ENCODE data around the gene GET4. TPM values are rescaled to one million over a fixed set of nuclear protein-coding genes. Genes with fewer than 3 reads are reported as not detected.
A peak's percentile ranks its signal among the peaks of the same experiment; 100 is the strongest.

The GET4 gene, protein sequence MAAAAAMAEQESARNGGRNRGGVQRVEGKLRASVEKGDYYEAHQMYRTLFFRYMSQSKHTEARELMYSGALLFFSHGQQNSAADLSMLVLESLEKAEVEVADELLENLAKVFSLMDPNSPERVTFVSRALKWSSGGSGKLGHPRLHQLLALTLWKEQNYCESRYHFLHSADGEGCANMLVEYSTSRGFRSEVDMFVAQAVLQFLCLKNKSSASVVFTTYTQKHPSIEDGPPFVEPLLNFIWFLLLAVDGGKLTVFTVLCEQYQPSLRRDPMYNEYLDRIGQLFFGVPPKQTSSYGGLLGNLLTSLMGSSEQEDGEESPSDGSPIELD
- total RNA-seq (2014; rRNA removed; shearing (Covaris generic)), result 35.4 and 36.1 TPM in 2 replicates

DNA sequence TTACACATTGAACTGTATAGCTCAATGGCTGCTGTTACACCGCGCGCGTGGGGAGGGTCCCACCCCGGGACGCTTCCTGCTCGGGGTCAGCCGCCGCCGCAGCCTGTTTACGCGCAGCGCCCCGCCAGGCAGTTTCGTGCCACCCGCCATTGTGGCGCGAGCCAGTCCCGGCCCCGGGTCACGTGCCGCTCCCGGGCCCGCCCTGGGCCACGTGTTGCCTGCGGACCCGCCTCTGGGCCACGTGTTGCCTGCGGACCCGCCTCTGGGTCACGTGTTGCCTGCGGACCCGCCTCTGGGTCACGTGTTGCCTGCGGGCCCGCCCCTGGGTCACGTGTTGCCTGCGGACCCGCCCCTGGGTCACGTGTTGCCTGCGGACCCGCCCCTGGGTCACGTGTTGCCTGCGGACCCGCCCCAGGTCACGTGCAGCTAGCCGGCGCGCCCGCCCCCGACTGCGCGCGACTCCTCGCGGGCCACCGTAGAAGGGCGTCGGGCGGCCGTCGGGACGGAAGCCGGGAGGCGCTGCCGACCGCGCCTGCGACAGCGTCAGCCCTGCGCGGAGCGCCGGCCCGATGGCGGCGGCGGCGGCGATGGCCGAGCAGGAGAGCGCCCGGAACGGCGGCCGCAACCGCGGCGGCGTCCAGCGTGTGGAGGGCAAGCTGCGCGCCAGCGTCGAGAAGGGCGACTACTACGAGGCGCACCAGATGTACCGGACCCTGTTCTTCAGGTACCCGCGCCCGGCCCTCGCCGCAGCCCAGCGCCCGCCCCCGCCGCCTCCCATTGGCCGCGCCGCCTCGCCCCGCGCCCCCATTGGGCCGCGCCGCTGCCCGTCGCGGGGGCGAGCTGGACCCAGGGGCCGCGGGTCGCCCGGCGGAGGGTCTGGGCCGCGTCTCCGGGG is at the start of gene GET4:
GET4 (plus strand) TSS at position 478 of the 895 bp plus-strand sequence; CDS start at position 570, 92 bp downstream.
- peak; percentile 94 to 96 for DNase-seq (ENCODE audit: low read depth in 1 of 2, low spot score in 2 of 2)
- Histone ChIP-seq H3K4me1 (replicated peaks) (peaks cover 11% of the 10 kb centered on the region), H3K9me3 (replicated peaks) (peaks cover 6% of the 10 kb centered on the region), H3K36me3 (peaks cover 64% of the 10 kb centered on the region), H3K4me3 (peak within 1 kb of the TSS; percentile 100), H3K27me3 (replicated peaks) (no peaks in the 10 kb centered on the region), H3K27ac (peak within 1 kb of the TSS; percentile 83)

DNA sequence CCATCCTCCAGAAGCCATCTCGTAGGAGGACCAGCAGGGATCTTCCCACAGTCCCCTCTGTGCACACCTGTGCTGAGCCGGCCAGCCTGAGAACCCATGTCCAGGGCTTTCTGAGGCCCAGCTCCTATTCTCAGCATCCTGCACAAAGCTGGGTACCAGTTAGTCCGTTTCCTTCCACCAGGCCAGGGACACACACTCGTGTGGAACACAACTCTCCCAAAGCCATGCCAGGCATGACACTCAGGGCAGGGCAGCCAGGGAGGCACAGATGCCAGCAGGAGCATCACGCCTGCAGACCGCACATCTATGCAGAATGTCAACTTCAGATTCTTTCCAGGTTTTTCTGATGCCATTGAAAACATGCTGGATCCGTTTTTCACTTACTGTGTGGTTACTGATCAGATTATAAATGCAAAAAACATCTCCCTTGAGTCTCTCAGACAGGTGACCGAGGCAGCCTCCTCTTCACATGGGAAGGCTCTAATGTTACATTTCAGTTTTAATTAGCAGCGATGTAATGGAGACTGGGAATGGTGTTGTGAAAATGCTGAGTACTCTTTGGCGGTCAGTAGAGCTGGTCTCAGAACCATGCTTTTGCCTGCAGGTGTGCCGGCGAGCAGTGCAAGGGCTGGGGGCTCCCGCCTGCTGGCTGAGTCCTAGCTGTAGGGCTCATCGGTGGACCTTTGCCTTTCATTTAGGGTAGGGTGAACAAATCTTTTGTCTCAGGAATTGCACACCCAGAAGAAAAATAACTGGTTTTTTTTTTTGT is 47.4 kb upstream of the GET4 start:
- no peak for DNase-seq (ENCODE audit: low read depth in 1 of 2, low spot score in 2 of 2)
- Histone ChIP-seq H3K27ac (no peak overlapping the region), H3K4me3 (no peak overlapping the region), H3K9me3 (replicated peaks) (no peaks in the 10 kb centered on the region), H3K27me3 (replicated peaks) (no peaks in the 10 kb centered on the region), H3K36me3 (peaks cover 14% of the 10 kb centered on the region), H3K4me1 (replicated peaks) (peaks cover 49% of the 10 kb centered on the region)

DNA sequence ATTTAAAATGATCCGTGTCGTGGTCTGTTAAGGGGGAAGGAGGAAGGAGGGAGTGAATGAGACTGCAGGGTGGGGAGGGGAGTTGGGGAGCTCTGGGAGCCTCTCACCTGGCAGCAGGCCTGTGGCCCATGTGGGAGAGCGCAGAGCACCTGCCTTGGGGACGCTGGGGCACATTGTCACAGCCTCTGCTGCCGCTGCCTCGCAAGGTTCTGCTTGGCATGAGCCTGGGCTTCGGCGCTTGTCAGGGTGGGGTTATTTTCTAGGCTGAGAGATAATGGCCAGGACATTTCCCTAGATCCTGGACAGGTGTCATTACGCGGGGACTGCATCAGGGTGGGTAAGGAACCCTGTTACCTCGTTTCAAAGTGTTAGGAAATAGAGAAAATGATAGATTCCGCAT is 46.3 kb upstream of the GET4 start:
- H3K4me3 ChIP-seq, result no peak overlapping the region
- no peak overlapping the region; the same call in 1 of the 2 replicates for H3K27ac ChIP-seq
- peaks cover 10% of the 10 kb centered on the region; the same call in 1 of the 2 replicates for H3K36me3 ChIP-seq
- DNase-seq (ENCODE audit: low read depth in 1 of 2, low spot score in 2 of 2), result no peak
- no peaks in the 10 kb centered on the region for H3K27me3 ChIP-seq (replicated peaks)
- no peaks in the 10 kb centered on the region for H3K9me3 ChIP-seq (replicated peaks)
- peaks cover 38% of the 10 kb centered on the region for H3K4me1 ChIP-seq (replicated peaks)

DNA sequence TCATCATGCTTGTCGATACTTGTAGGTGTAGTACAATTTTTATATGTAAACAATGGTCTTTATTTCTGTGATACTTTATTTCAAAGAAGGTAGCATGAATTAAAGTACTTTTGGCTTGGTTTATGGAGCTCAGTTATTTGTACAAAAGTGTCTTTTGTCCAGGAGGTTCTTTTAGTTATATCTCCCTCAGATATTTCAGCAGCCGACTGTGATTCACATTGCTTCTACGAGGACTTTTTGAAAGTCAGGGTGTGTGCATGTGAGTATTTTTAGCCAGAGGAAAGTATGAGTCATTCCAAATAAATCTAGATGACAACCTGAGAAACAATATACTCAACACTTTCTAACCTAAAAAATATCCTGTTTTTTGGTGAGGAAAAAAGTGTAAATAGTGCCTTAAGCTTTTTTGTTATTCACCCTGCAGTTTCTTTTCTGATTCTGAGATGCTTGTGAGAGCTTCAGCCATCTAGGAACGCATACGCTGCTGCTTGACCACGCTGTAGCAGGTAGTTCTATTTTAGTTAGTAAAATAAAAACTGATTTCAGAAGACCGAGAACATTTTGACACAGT is 44.7 kb upstream of the GET4 start:
- H3K27ac ChIP-seq, result peak overlapping the region; percentile 99
- H3K9me3 ChIP-seq (replicated peaks), result no peaks in the 10 kb centered on the region
- peaks cover 16% of the 10 kb centered on the region for H3K36me3 ChIP-seq
- peaks cover 33% of the 10 kb centered on the region for H3K4me1 ChIP-seq (replicated peaks)
- peak; percentile 66 to 87 for DNase-seq (ENCODE audit: low read depth in 1 of 2, low spot score in 2 of 2)
- peak overlapping the region; percentile 22 for H3K4me3 ChIP-seq
- no peaks in the 10 kb centered on the region for H3K27me3 ChIP-seq (replicated peaks)

DNA sequence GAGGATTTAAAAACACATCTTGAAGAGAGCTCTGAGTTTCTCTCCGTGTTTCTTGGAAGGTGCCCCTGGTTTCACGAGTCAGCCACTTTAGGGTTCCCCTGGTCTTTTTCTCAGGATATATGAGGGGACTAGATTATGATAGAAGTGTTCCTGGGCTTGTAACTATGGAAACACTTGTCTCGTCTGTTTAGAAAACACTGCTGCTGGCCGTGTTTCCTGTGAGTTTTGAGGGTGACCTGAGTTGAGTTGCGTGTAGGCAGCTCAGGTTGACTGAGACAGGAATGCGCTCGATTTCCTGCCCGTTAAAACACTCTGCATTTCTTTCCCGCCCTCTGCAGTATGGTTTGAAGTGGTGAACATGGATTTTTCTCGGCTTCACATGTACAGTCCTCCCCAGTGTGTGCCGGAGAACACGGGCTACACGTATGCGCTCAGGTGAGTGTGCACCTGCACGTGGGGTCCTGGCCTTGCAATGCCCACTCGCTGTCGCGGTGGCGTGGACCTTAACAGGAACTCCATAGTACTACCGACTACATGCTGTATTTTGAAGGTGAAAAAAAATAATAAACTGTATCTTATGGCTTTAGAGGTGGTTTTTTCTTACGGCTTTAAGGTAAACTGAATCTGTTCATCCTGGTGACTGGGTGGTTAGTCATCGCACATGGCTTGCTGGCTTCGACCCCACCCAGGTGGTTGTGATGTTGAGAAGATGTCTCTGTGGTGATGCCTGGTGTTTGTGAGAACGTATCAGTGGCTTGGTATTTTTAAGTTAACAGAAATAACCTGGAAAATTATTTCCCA is 44.0 kb upstream of the GET4 start, which contains the start of gene SUN1:
SUN1 (plus strand) TSS at position 310 of the 801 bp plus-strand sequence; CDS start at position 359, 49 bp downstream.
- peak; percentile 55 to 71 for DNase-seq (ENCODE audit: low read depth in 1 of 2, low spot score in 2 of 2)
- H3K27me3 ChIP-seq (replicated peaks), result no peaks in the 10 kb centered on the region
- H3K27ac ChIP-seq, result peak within 1 kb of the TSS; percentile 99
- peaks cover 16% of the 10 kb centered on the region for H3K36me3 ChIP-seq
- no peaks in the 10 kb centered on the region for H3K9me3 ChIP-seq (replicated peaks)
- H3K4me3 ChIP-seq, result peak within 1 kb of the TSS; percentile 22
- peaks cover 33% of the 10 kb centered on the region for H3K4me1 ChIP-seq (replicated peaks)

DNA sequence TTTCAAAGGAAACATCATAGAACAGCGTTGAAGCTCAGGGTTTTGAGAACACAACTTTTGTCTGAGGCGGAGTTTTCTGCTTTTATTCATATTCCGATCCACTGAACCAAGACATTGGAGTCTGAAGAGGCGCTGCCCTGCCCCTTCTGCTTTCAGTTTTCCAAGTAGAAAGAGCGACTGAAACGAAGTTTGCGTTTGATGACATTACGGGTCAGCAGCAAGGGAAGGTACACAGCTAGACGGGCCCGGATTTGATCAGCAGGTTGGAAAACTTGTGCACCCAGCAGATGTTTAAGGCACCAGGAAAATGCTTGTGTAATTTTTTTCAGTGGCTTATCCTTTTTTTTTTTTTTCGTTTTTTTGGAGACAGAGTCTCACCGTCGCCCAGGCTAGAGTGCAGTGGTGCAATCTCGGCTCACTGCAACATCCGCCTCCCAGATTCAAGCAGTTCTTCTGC is 43.4 kb upstream of the GET4 start:
- DNase-seq (ENCODE audit: low read depth in 1 of 2, low spot score in 2 of 2), result no peak
- H3K27ac ChIP-seq, result peak overlapping the region; percentile 99
- peaks cover 22% of the 10 kb centered on the region for H3K36me3 ChIP-seq
- no peaks in the 10 kb centered on the region for H3K27me3 ChIP-seq (replicated peaks)
- H3K4me1 ChIP-seq (replicated peaks), result peaks cover 33% of the 10 kb centered on the region
- no peaks in the 10 kb centered on the region for H3K9me3 ChIP-seq (replicated peaks)
- no peak overlapping the region for H3K4me3 ChIP-seq

DNA sequence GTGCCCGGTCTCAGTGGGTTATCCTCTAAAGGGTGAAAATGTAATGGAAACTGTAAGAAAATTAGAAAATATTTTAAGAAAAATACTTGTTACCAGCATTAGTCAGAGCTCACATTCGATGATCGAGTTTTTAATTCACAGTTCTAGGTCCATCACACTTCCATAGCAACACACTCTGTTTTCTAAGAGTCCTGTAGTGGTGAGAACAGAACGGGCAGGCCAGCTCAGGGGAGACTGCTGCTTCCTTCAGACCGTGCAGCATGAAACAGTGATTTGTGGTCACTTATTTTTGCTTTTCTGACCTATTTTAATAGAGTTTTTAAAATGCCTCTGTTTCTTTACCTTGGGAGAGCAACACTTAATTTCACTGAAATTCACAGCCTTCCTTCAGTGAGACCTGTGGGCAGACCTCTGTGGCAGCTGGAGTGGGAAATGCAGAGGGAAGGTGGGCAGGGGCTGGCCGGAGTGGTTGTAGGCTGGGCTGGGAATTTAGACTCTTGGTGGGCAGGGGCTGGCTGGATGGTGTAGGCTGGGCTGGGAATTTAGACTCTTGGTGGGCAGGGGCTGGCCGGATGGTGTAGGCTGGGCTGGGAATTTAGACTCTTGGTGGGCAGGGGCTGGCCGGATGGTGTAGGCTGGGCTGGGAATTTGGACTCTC is 42.6 kb upstream of the GET4 start:
- Histone ChIP-seq H3K36me3 (peaks cover 24% of the 10 kb centered on the region), H3K4me3 (no peak overlapping the region), H3K27me3 (replicated peaks) (no peaks in the 10 kb centered on the region), H3K9me3 (replicated peaks) (no peaks in the 10 kb centered on the region), H3K4me1 (replicated peaks) (peaks cover 33% of the 10 kb centered on the region), H3K27ac (peak overlapping the region; percentile 99; the same call in 1 of the 2 replicates)
- DNase-seq (ENCODE audit: low read depth in 1 of 2, low spot score in 2 of 2), result no peak

DNA sequence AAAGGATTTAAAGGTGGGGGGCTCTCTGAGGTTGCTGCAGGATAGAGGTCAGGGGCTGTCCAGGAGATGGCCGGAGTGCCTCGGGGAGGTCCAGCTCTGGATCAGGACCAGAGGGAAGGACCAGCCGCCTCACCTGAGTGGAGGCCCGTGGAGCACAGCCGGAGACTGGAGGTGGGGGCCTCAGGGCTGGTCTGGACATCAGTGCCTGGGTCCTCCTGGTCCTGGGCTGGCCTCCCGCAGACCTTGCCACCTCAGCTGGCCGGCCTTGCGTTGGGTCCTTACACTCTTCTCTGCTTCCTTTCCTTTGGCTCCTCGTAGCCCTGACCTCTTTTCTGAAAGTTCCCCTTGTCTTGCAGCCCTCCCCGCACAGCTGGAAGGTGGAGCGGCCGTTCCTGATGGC is 42.1 kb upstream of the GET4 start:
- no peak overlapping the region for H3K27ac ChIP-seq
- no peak for DNase-seq (ENCODE audit: low read depth in 1 of 2, low spot score in 2 of 2)
- no peak overlapping the region for H3K4me3 ChIP-seq
- no peaks in the 10 kb centered on the region for H3K9me3 ChIP-seq (replicated peaks)
- H3K27me3 ChIP-seq (replicated peaks), result no peaks in the 10 kb centered on the region
- peaks cover 33% of the 10 kb centered on the region for H3K4me1 ChIP-seq (replicated peaks)
- peaks cover 28% of the 10 kb centered on the region for H3K36me3 ChIP-seq

DNA sequence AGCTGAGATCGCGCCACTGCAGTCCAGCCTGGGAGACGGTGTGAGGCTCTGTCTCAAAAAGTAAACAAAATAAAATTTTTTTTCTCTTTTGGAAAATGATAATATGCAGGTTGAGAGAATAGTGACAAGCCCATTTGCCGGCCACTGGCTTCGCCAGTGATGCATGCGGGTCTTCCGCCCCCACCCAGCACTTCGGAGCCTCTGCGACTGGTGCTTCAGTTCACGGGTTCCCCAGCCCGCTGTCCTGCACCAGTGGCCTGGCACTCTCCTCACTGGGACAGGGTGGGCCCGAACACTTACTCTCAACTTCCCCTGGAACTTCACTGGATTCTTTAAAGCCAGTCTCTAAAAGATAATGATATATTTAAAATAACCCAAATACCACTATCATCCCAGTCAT is 41.3 kb upstream of the GET4 start:
- Histone ChIP-seq H3K36me3 (peaks cover 31% of the 10 kb centered on the region), H3K9me3 (replicated peaks) (no peaks in the 10 kb centered on the region), H3K4me1 (replicated peaks) (peaks cover 33% of the 10 kb centered on the region), H3K27ac (no peak overlapping the region), H3K4me3 (no peak overlapping the region), H3K27me3 (replicated peaks) (no peaks in the 10 kb centered on the region)
- DNase-seq (ENCODE audit: low read depth in 1 of 2, low spot score in 2 of 2), result no peak

DNA sequence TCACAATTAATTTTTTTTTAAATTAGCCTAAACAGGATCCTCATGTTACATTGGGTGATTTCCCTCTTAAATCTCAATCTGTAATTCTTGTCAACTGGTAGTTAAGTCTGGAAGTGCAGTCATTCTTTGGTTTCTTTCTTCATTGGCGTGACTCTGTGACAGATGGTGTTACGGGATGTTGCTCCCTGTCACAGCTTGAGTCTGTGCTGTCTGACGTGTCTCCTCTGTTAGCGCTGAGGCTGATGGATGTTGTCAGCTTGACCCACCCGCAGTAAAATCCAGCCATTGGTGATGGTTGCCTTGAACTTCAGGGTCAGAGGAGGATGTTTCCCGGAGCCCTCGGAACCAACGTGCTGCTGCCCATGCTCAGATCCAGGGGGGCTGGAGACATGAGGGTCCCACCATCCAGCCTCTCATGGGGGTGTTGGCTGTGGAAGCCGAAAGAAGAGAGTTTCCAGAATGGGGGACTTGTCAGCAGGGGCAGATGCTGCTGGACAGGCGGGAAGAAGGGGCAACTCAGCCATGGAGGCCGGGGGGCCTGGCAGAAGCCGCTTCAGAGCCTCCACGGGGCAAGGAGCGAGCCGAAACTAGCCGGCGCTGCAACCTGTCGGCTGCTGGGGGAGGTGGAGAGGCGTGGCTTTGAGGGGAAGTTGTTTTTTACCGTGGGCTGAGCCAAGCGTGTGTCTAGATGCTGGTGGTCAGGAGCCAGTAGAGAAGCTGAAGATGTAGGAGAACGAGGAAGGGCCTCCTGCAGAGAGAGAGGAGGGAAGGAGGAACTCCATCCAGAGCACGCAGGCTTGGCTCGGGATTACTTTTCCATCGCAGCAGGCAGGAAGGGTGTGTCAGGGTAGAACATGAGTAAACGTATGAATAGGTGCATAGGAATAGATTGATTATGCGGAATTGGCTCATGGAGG is 40.6 kb upstream of the GET4 start:
- no peaks in the 10 kb centered on the region for H3K9me3 ChIP-seq (replicated peaks)
- H3K27ac ChIP-seq, result no peak overlapping the region
- no peaks in the 10 kb centered on the region for H3K27me3 ChIP-seq (replicated peaks)
- H3K4me1 ChIP-seq (replicated peaks), result peaks cover 27% of the 10 kb centered on the region
- peaks cover 34% of the 10 kb centered on the region for H3K36me3 ChIP-seq
- no peak for DNase-seq (ENCODE audit: low read depth in 1 of 2, low spot score in 2 of 2)
- no peak overlapping the region for H3K4me3 ChIP-seq

DNA sequence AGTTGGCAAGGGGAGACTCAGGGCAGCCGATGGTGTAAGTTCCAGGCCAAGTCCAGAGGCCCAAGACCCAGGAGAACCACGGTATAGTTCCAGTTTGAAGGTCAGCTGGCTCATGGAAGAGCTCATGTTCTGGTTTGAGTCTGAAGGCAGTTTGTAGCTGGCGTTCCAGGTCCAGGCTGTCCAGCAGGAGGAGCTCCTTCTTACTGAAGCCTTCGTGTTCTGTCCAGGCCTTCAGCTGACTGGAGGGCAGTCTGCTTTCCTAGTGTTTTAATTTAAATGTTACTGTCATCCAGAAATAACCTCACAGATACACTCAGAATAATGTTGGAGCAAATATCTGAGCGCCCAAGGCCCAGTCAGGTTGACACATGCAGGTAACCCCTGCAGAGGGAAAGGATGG is 39.9 kb upstream of the GET4 start:
- H3K9me3 ChIP-seq (replicated peaks), result no peaks in the 10 kb centered on the region
- H3K27me3 ChIP-seq (replicated peaks), result no peaks in the 10 kb centered on the region
- DNase-seq (ENCODE audit: low read depth in 1 of 2, low spot score in 2 of 2), result no peak
- H3K4me1 ChIP-seq (replicated peaks), result peaks cover 20% of the 10 kb centered on the region
- no peak overlapping the region for H3K27ac ChIP-seq
- peaks cover 34% of the 10 kb centered on the region for H3K36me3 ChIP-seq
- no peak overlapping the region for H3K4me3 ChIP-seq

Measured in SJSA1 (cell line).